Neuronal stem cell (in vitro differentiated cells): ENCODE results near the gene NFASC.

Experiments
- DNase-seq: peaks from one replicate; pipeline ENCODE4 v3.0.0-alpha.2; 2013; ENCODE audit warnings: low spot score
- H2AFZ ChIP-seq: one replicate; pipeline ENCODE4 v1.6.1; 2013; ENCODE audit warnings: mild to moderate bottlenecking, low read length, inconsistent platforms
- H2AK5ac ChIP-seq: 2 replicates; pipeline ENCODE4 v1.6.1; 2013; ENCODE audit warnings: low read depth, mild to moderate bottlenecking, inconsistent platforms, low read length, moderate library complexity, mixed read lengths
- H2BK120ac ChIP-seq: 2 replicates; pipeline ENCODE4 v1.6.1; 2013; ENCODE audit warnings: low read depth, mild to moderate bottlenecking, inconsistent platforms, low read length, moderate library complexity, mixed read lengths
- H2BK12ac ChIP-seq: one replicate; pipeline ENCODE4 v1.6.1; 2013; ENCODE audit warnings: low read length, inconsistent platforms
- H2BK15ac ChIP-seq: 2 replicates; pipeline ENCODE4 v1.6.1; 2013; ENCODE audit warnings: mild to moderate bottlenecking, low read length, inconsistent platforms, mixed read lengths
- H2BK5ac ChIP-seq: one replicate; pipeline ENCODE4 v1.6.1; 2013; ENCODE audit warnings: inconsistent platforms, mild to moderate bottlenecking, low read length, moderate library complexity
- H3K14ac ChIP-seq: one replicate; pipeline ENCODE4 v1.6.1; 2013; ENCODE audit warnings: low read length, inconsistent platforms
- H3K18ac ChIP-seq: 2 replicates; pipeline ENCODE4 v1.6.1; 2013; ENCODE audit warnings: low read length, inconsistent platforms
- H3K23ac ChIP-seq: 2 replicates; pipeline ENCODE4 v1.6.1; 2013; ENCODE audit warnings: low read depth, mild to moderate bottlenecking, mixed read lengths, low read length, inconsistent platforms; ENCODE audit not compliant: poor library complexity
- H3K27ac ChIP-seq: replicated peaks from 3 replicates; pipeline ENCODE4 v1.5.1; 2013; ENCODE audit warnings: low read length, inconsistent platforms
- H3K27me3 ChIP-seq, 3 experiments: 2 replicates each; pipeline ENCODE4 v1.6.1; 2013; ENCODE audit warnings: low read length in 3 of 3, mild to moderate bottlenecking in 2 of 3, inconsistent platforms in 1 of 3, low read depth in 1 of 3, mixed read lengths in 1 of 3, moderate library complexity in 1 of 3; ENCODE audit not compliant: control insufficient read depth in 3 of 3, insufficient read depth in 3 of 3
- H3K36me3 ChIP-seq, 2 donors: replicated peaks in 1 of 2; 2 replicates each; pipeline ENCODE4 v1.6.1; 2013; ENCODE audit warnings: low read length in 2 of 2; ENCODE audit not compliant: control insufficient read depth in 2 of 2, insufficient read depth in 2 of 2
- H3K4ac ChIP-seq: 2 replicates; pipeline ENCODE4 v1.6.1; 2013; ENCODE audit warnings: inconsistent platforms, mild to moderate bottlenecking, low read length, moderate library complexity
- H3K4me1 ChIP-seq, 2 donors: 1 replicate in 1 of 2; 2 replicates in 1 of 2; pipeline ENCODE4 v1.6.1; 2013; ENCODE audit warnings: low read length in 2 of 2, low read depth in 1 of 2; ENCODE audit not compliant: control insufficient read depth in 2 of 2, insufficient read depth in 1 of 2
- H3K4me2 ChIP-seq: one replicate; pipeline ENCODE4 v1.6.1; 2013; ENCODE audit warnings: mild to moderate bottlenecking, low read length, inconsistent platforms; ENCODE audit not compliant: insufficient read depth, poor library complexity, severe bottlenecking
- H3K4me3 ChIP-seq, 2 donors: 2 replicates each; pipeline ENCODE4 v1.5.1; 2013; ENCODE audit warnings: low read length in 2 of 2, mild to moderate bottlenecking in 2 of 2, inconsistent platforms in 1 of 2, moderate library complexity in 1 of 2
- H3K79me1 ChIP-seq: one replicate; pipeline ENCODE4 v1.6.1; 2013; ENCODE audit warnings: low read depth, mild to moderate bottlenecking, inconsistent platforms, low read length, moderate library complexity
- H3K9ac ChIP-seq: one replicate; pipeline ENCODE4 v1.6.1; 2013; ENCODE audit warnings: mild to moderate bottlenecking, low read depth, low read length, inconsistent platforms; ENCODE audit not compliant: poor library complexity
- H3K9me3 ChIP-seq, 2 donors: replicated peaks in 1 of 2; 2 replicates each; pipeline versions ENCODE3 to v1.6.1; 2013; ENCODE audit warnings: low read length in 2 of 2, mild to moderate bottlenecking in 2 of 2, inconsistent platforms in 1 of 2, low read depth in 1 of 2, mixed read lengths in 1 of 2, moderate library complexity in 1 of 2; ENCODE audit not compliant: control insufficient read depth in 2 of 2, insufficient read depth in 1 of 2
- H4K8ac ChIP-seq: one replicate; pipeline ENCODE4 v1.6.1; 2013; ENCODE audit warnings: low read depth, mild to moderate bottlenecking, inconsistent platforms, low read length, moderate library complexity
- H4K91ac ChIP-seq: one replicate; pipeline ENCODE4 v1.6.1; 2013; ENCODE audit warnings: low read length, low read depth, mild to moderate bottlenecking, inconsistent platforms; ENCODE audit not compliant: poor library complexity
- WGBS, 2 donors: extraction: QIAGEN DNeasy Blood & Tissue Kit; methylation state at CpG; one replicate each; pipeline ENCODE4 v1.1.7; 2013; ENCODE audit warnings: missing lambda C conversion rate in 2 of 2, mixed read lengths in 1 of 2; ENCODE audit not compliant: insufficient read length in 2 of 2, insufficient replicate concordance in 1 of 2; ENCODE audit errors: extremely low coverage in 2 of 2; 5-methylcytosine and 5-hydroxymethylcytosine counted together

Gene NFASC

GRCh38 chr1:204925701-204926100, 55.0 kb downstream of the NFASC start:
- H3K27me3 ChIP-seq: peaks cover 0 to 7% (median 0%) of the 10 kb centered on the region in 3 experiments
- no peak overlapping the region for H3K18ac ChIP-seq
- H3K36me3 ChIP-seq: no peaks in the 10 kb centered on the region
- no peak overlapping the region for H2BK5ac ChIP-seq
- H3K9ac ChIP-seq: no peak overlapping the region
- H3K14ac ChIP-seq: no peak overlapping the region
- H4K91ac ChIP-seq: no peak overlapping the region
- H2BK15ac ChIP-seq: no peak overlapping the region
- no peak overlapping the region for H3K27ac ChIP-seq
- no peak overlapping the region for H3K4me3 ChIP-seq
- peaks cover 28 to 30% of the 10 kb centered on the region in 2 donors for H3K4me1 ChIP-seq
- H2AK5ac ChIP-seq: no peak overlapping the region
- no CpG with 5 or more reads among the region's 1 CpG for WGBS, 2 donors
- no peak for DNase-seq
- no peaks in the 10 kb centered on the region for H3K9me3 ChIP-seq
- no peak overlapping the region for H2AFZ ChIP-seq
- no peak overlapping the region for H2BK120ac ChIP-seq
- no peak overlapping the region for H3K23ac ChIP-seq
- no peak overlapping the region for H3K4me2 ChIP-seq
- H3K4ac ChIP-seq: no peak overlapping the region
- no peaks in the 10 kb centered on the region for H3K79me1 ChIP-seq
- no peak overlapping the region for H4K8ac ChIP-seq
- H2BK12ac ChIP-seq: no peak overlapping the region

GRCh38 chr1:204927673-204928641, 57.3 kb downstream of the NFASC start:
- H3K23ac ChIP-seq: no peak overlapping the region
- H4K8ac ChIP-seq: no peak overlapping the region
- H3K4me3 ChIP-seq: no peak overlapping the region
- no peak overlapping the region for H3K9ac ChIP-seq
- no peak overlapping the region for H2BK120ac ChIP-seq
- H3K36me3 ChIP-seq: no peaks in the 10 kb centered on the region
- H3K79me1 ChIP-seq: no peaks in the 10 kb centered on the region
- H4K91ac ChIP-seq: no peak overlapping the region
- no peak overlapping the region for H2AFZ ChIP-seq
- no peak overlapping the region for H2BK12ac ChIP-seq
- no peak overlapping the region for H3K14ac ChIP-seq
- no peak overlapping the region for H3K4ac ChIP-seq
- H2BK15ac ChIP-seq: no peak overlapping the region
- H3K18ac ChIP-seq: no peak overlapping the region
- no peak for DNase-seq
- H2AK5ac ChIP-seq: no peak overlapping the region
- no peaks in the 10 kb centered on the region for H3K9me3 ChIP-seq
- no CpG with 5 or more reads among the region's 11 CpGs for whole genome bisulfite sequencing, 2 donors
- H3K27ac ChIP-seq: no peak overlapping the region
- no peak overlapping the region for H2BK5ac ChIP-seq
- H3K4me2 ChIP-seq: no peak overlapping the region
- H3K4me1 ChIP-seq: peaks cover 24 to 29% of the 10 kb centered on the region in 2 donors
- no peaks in the 10 kb centered on the region for H3K27me3 ChIP-seq

GRCh38 chr1:204928671-204929486, 58.2 kb downstream of the NFASC start:
- no peak for DNase-seq
- Histone ChIP-seq H3K4me3 (no peak overlapping the region), H2BK12ac (no peak overlapping the region), H3K9me3 (no peaks in the 10 kb centered on the region), H3K4me1 (peaks cover 18 to 25% of the 10 kb centered on the region in 2 donors), H2BK5ac (no peak overlapping the region), H3K23ac (no peak overlapping the region), H4K91ac (no peak overlapping the region), H3K14ac (no peak overlapping the region), H3K18ac (no peak overlapping the region), H3K9ac (no peak overlapping the region), H2AFZ (peak overlapping the region; percentile 57), H3K27ac (no peak overlapping the region), H2BK120ac (no peak overlapping the region), H3K4ac (no peak overlapping the region), H3K27me3 (peaks cover 0 to 2% (median 0%) of the 10 kb centered on the region in 3 experiments), H4K8ac (no peak overlapping the region), H3K4me2 (no peak overlapping the region), H2BK15ac (no peak overlapping the region), H2AK5ac (no peak overlapping the region), H3K36me3 (no peaks in the 10 kb centered on the region), H3K79me1 (no peaks in the 10 kb centered on the region)
- WGBS, 2 donors: no CpG with 5 or more reads among the region's 8 CpGs
